HCEC 1CT (cell line): ENCODE data around the gene GABRB3.

Experiments used
- DNase-seq: peaks from one replicate; pipeline ENCODE4 v3.0.0-alpha.2; 2017

Gene GABRB3

DNA sequence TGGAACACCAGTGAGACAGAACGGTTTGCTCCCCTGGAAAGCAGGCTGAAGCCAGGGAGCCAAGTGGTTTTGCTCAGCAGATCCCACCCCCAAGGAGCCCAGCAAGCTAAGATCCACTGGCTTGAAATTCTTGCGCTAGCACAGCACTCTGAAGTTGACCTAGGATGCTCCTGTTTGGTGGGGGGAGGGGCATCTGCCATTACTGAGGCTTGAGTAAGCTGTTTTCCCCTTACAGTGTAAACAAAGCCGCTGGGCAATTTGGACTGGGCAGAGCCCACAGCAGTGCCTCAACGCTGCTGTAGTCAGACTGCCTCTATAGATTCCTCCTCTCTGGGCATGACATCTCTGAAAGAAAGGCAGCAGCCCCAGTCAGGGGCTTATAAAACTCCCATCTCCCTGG, 241.4 kb downstream of the GABRB3 start:
- DNase-seq, result no peak

GRCh38 chr15:26525096-26525495, 247.8 kb downstream of the GABRB3 start:
- no peak for DNase-seq

- no peak for DNase-seq
Measured at GRCh38 chr15:26521691-26522198, 251.1 kb downstream of the GABRB3 start.

DNA sequence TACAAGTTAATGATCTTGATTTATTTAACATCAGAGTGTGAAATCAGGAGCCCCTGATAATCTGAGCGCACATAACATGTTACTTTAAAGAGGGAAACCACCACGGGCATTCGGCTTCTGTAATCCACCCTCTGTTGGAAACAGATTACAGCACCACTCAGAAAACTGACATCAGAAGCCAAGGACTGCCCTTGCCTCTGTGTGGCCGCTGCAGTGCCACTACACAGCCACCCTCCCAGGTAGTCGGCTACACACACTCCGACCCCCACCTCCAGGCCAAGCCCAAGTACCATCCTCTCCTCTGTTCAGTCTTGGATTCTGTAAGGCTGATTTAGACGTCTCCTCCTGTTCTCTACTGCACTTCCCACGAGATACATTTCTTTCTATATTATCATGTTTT, 251.7 kb downstream of the GABRB3 start:
- no peak for DNase-seq

GRCh38 chr15:26518885-26519284, 254.0 kb downstream of the GABRB3 start:
- DNase-seq, result no peak

- no peak for DNase-seq
Measured at GRCh38 chr15:26516102-26516980, 256.5 kb downstream of the GABRB3 start.

DNA sequence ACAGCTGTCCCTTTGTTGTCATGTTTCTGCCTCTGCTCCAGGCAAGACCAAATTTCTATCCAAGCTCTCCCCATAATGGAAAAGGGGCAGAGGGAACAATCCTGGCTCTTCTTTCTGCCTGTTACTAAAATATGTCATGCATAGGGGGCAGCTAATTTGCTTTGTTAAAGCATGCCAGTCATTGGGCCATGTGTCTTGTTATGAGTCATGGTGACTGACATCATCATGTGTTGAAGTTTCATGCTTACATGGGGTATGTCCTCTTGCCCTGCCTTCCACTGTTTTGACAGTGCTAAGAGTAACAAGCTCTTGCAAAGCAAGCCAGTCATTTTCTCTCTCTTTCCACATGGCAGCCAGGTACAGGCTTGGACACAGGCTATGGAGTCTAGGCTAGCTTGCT, 268.9 kb downstream of the GABRB3 start:
- no peak for DNase-seq
